Stimulated activated naive CD4-positive, alpha-beta T cell treated with Interleukin-2 at 50 U/mL for 16 hours (primary cell): ENCODE results near the gene ENDOV.
A peak's percentile ranks its signal among the peaks of the same experiment; 100 is the strongest.

Experiments
- DNase-seq: peaks from one replicate; lab custom pipeline; 2025; lab: John Stamatoyannopoulos, UW

The ENDOV gene

DNA sequence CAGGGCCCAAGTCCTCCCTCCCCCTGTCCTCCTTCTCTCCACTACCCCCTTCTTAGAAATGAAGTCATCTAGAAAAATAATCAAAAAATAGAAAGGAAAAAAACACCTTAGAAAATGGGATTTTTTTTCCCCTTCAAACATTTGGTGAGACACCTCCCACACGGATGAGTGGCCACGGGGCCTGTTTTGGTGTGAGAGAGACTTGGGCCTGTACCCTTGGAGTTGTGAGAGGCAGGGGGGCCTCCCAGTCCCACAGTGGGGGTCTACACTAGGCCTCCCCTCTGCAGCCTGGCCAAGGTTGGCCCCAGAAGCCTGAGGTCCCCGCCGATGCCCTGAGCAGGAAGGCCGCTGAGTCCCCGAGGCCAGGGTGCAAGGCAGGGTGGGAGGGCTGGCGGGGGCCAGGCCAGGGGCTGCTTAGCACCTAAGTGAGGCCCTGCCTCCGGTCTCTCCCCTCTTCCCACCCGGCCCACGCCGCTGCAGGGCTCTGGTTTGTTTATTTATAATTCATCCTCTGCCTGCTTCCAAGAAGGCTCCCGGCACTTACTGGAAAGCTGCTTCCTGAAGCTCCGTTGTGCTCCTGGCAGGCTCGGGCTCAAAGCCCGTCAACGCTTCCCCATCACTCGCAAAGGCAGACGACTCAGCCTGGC lies 35.1 kb downstream of the ENDOV start:
- DNase-seq = no peak

DNA sequence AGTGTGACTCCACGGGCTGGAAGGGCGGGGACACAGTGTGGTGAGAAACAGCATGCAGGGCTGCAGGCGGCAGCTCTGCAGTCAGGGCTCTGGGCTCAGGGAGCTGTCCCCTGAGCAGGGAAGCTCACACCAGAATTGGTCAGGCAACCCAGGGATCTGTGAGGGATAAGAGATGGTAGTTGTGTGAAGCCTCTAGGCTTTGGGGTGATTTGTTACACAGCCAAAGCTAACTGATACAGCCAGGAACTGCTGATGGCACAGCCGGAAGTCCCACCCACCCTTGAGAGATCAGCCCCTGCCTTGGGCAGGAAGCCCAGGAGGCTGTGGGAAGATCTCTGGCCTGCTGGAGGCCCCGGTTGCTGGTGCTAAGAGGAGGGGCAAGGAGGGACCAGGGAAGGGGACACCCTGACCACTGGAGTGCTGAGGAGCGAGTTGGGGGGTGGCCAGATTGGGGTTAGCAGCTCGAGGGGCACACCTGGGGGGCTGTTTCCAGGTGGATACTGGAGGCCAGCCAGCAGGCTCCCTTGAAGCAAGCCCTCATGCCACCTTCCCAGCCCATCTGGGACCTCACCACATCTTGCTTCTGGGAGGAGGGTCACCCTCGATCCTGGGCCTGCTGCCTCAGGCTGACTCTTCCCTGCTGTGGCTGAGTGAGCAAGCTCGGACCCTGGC lies 36.3 kb downstream of the ENDOV start:
- DNase-seq = no peak

DNA sequence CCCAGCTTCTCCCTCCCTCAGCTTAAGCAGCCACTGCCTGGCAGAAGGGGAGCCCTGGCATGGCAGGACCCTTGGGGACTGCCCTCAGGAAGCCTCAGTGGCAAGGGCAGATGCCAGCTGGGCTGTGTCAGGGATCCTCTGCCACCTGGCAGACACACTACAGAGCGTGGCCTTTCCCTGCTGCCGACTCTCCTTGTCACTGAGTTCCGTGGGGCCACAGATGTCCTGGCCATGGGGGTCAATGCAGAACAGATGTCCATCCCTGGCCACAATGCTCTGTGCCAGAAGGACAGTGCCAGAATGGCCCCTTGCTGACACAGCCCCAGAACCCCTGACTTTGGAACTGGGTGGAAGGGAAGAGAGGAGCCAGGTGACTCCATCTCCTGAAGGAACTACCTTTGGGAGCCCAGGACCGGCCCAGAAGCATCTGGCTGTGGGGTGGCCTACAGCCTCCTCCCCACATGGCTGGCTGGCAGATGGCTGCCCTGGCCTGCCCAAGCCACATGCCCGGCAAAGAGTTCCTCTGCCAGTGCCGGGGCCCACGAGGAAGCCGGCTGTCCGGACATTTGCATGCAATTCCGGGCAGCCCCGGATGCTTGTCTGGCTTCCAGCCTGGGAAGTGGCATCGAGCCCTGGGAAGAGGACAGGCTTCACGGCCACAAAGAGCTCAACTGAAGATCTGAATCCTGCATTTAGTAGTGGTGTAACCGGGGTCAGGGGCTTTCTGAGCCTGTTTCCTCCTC lies 37.4 kb downstream of the ENDOV start:
- no peak for DNase-seq

DNA sequence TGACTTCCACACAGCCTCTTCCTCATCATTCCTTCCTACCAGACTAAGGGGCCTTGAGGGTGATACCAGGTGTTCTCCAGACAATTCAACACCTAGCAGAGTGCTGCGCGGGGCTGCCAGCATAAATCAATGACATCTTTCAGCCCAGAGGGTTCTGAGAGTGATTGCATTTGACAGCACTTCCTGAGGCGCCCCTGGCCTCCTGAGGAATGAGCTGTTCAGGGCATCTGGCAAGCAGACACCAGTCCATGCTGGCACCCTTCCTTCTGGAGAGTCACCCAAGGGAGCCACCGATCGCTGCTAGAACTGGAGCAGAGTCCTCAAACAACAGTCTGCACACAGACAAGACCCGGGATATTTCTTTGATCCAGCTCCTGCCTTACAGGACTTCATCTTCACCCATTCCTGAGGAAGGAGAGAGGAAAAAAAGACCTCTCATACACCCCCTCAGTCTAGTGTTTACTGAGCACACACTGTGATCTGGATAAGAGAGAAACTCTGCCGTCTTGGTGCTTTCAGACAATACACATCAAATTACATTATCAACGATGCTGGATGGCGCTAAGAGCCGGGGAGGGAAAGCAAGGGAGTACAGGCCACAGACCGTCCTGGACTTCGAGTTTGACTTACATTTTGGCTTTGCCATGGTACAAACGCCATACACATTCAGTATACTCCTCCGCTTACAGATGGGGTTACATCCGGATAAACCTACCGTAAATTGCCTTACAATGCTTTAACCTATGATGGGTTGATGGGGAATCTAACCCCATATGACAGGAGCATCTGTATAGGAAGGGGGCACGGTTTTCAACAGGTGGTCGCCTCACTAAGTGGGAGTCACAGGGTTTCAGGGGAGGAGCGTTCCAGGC lies 38.4 kb downstream of the ENDOV start:
- no peak for DNase-seq

DNA sequence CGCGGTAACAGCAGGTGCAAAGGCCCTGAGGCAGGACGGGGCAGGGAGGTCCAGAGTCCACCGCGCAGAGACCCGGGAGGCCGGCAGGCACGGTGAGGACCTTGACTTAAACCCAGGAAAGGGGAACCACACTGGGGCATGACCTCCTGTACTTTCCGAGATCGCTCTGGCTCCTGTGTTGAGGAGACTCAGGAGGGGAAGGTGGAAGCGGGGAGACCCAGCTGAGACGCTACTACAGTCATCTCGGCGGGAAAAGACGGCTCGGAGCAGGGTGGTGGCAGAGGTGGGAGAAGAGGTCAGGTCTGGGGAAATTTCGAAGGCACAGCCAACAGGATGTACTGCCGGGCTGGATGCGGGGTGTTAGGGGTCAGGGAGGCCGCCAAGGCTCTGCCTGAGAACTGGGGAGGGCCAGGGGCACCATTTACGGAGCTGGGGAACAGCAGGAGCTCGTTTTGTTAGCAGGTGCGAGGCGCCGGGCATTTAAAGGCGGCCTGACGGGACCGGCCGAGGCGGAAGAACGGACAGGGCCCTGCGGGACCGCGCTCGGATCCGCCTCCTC lies 39.1 kb downstream of the ENDOV start:
- no peak for DNase-seq

DNA sequence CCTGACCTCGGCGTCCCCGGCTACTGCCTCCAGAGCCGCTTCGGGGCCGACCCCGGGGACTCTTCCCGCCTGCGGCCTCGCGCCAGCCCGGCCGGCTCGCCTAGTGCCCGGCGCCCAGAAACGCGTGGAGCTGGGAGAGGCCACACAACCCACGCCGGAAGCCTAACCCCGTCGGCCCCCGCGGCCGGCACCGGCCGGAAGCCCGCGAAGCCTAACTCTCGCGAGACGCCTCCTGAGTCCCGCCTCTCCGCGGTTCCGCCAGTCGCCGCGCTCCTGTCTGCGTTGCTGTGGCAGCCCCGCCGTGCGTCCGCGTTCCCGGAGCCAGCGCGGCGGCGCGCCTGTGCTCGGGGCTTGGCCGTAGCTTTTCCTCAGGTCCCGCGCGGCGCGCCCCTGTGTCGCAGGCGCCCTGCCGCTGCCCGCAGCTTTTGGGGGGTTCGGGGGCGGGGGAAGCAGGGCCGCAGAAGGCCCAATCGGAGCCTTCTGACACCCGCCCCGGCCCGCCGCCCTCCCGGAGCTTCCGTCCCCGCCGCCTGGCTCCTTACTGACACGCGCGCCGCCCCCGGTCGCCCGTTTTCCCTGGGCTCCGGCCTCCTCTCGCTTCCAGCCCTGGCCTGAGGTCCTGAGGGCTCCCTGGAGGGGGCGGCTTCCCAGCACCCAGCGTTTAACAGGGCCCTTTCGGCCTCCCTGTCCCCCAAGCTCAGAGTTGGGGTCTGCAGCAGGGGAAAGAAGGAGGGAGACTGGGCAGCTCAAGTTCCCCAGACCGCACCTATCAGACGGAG lies 39.8 kb downstream of the ENDOV start:
- DNase-seq = peak; percentile 93

DNA sequence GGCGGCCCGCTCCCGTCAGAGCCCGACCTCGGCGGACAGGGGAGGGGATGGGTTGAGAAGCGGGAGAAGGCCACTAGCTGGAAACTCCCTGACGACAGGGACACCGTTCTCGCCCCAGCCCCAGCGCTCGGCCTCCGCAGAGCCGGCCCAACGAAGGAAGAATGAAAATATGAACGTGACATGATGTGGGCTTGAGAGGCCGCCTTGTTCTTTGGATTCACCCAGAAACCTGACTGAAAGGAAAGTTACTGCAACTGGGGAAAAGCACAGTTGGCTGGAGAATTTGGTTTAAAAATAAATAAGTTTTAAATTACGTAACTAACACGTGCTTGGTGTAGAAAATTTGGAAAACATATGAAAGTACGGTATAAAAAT lies 40.4 kb downstream of the ENDOV start:
- DNase-seq = no peak

DNA sequence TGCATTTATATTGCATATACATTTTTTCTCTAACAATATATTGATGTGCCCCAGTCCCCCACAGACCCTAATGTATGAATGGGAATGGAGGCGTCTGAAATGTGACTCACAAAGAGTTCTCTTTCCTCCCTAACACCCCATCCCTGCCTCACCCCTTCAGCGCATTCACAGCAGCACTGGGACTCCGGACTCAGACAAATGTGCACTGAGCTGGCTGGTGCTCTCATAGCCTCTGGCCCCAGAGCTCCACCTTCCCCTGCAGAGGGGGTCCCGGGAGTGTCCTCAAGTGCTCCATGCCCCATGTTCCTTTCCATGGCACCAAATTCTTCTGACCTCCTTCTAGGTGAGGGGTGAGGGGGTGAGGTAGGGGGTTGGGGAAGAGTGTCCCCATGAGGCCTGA lies 40.8 kb downstream of the ENDOV start:
- no peak for DNase-seq

DNA sequence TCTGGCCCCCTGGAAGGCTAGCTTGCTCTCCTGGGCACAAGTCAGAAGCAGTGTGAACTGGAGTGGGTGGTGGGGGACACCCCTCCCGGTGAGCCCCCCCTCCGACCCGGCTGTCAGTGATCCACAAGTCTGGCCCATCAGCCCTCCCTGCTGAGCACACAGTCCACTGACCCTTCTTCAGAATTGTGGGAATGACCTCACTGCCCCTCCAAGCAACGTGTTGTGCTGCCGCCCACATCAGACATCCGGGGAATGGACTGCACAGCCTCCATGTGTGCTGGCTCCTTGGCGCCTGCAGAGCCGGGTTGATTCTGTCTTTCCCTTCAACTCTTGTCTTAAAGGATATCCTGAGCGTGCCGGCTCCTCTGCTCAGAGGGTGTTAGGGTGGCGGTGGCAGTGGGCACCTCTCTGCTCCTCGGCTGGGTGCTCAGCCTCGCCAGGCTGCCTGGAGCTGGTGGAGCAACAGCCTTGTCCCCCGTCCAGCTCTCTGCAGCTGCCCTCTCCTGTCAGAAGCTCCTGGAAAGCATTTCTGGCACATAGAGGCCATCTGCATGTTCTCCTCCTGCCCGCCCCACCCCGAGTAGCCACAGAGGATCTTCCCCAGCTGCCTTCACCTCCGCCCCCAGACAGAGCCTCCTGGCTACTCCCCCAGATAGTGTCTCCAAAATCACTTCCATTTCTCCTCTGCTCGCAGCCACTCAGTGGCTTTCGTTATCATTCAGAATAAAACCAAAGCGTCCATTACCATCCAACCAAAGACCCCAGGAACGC lies 41.7 kb downstream of the ENDOV start:
- no peak for DNase-seq

DNA sequence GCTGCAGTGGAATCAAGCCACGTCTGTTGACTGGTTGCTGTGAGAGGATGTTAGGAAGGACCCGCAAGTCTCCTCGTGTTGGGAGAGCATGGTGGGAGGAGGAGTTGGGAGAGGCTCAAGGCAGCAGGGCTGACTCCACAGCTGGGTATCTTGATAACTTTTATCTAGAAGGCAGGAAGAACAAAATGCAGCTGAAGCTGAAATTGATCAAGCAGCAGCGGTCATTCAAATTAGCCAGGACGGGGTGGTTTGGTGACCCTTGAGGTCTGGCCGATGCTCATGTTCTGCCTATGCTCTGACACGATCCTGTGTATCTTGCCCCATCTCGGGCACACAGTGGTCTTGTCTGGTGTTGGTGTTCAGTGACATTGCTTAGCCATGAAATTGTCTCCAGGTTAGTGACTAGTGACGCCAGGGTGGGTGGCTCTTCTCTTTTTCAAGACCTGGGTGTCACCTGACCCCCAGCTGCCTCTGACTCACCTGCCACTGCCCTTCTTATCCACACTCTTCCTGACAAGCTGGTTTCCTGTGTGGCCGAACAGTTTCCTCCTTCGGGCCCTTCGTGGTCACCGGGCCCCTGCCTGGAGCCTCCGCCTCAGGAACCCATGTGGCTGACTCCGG lies 42.4 kb downstream of the ENDOV start:
- DNase-seq = no peak

DNA sequence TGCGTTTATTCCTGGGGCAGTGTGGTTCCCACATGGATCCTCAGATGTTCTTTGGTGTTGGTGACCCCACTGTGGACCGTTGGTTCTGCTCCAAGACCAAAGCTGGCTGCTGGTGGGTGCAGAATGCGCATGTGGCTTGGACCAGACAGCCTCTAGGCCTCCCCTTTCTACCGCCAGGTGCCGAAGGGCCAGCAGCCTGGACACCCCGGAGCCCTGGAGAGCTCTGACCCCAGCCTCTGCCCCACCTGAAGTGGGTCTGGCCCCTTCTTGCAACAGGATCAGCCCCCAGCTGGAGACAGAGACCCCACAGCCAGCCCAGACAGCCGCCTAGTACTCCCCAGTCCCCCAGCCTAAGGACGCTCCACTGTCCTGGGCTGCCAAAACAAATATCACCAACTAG lies 43.0 kb downstream of the ENDOV start:
- no peak for DNase-seq

DNA sequence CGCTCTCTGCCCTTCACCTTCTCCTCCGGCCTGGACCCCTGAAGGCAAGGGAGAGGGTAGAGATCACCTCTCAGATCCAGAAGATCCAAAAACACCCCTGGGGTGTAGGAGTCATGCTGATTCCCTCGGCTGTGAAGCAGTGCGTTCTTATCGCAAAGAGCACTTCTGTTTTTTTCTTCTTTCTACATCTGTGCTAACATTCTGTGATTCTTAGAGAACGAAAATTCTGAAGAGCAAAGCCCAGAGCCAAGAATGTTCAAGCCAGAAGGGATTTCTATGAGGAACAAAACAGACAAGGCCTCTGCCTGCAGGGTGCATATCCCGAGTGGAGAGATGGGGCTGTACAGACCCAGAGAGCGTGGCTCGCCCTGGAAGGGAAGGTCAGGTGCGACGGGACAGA lies 44.3 kb downstream of the ENDOV start:
- no peak for DNase-seq

DNA sequence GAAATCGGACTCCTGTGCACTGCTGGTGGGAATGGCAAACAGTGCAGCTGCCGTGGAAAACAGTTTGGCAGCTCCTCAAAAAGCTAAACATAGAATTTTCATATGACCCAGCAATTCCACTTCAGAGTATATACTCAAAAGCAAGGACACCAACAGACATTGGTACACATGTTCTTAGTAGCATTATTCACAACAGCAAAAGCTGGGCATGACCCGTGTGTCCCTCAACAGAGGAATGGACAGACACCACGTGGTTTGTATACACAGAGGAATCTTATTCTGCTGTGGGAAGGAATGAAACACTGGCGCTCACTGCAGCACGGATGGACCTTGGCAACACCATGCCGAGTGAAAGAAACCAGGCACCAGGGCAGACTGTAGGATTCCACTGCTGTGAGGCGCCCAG lies 45.5 kb downstream of the ENDOV start:
- DNase-seq = no peak

DNA sequence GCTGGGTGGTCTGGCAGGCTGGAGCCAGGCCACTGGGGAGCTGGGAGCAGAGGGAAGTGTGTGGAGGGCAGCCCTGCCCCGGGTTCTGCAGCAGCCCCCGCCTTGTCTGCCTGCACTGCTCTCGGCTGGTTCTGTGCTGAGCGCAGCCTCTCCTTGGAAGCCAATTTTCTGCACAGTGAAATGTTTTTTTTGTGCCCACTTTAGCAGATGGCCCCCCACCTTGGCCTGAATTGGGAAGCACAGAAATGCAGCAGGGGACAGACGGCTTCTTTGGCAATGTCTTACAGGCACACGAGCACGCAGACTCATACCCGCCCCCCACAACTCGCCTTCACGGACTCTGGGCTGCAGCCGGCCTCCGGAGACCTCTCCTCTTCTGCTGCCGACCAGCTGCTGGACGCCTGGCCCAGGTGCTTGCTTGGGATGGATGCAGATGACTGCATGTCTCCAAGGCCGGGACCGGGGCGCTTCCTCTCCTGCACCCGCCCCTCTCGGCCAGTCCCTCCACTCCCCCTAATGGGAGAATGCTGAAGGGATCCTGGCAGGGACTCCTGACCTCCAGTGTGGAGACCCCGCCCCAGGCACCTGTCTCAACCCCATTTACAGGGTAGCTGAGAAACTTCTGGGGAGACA lies 46.7 kb downstream of the ENDOV start:
- DNase-seq = no peak

DNA sequence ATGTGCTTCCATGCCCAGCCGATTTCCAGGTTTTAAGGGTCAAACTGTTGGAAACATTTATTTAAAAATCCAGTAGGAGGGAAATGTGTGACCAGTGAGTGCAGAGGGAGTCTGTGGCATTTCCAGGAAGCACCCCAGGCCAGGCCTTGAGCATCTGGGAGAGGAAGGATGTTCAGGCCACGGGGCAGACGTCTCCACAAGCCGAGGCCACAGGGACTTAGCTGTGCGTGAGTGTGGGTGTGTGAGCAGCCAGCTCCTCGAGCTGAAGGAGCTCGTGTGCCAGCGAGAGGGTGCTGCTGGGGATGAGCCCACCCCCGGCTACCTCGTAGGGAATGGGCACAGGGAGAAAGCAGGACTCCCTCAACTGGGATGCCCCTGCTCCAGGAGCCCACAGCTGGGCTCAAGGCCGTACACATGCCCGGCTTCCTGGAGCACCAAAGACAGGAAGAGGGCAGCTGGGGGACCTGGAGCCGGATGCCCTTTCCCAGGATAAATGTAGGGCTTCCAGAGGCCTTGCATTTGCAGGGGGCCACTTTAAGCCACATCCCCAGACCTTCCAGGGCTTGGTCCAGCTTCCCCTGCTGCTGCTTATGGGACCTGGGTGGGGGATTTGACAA lies 48.9 kb downstream of the ENDOV start:
- no peak for DNase-seq

DNA sequence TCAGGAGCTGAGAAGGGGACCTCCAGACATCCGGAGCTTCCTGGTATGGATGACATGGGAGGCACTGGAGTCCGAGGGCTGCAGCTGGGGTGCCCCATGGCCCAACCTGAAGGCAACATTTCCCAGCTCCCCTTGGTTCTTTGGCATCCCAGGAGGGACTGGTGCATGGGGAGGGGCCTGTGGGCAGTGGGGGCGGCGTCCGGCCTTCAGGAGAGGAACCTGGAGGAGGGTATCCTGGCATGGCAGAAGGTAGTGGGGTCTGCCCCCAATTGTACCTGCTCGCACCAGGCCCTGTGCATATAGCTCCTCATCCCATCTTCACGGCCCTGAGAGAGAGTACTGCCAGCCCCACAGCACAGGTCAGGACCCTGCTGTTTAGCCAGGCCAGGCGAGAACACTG lies 49.5 kb downstream of the ENDOV start:
- DNase-seq = no peak

DNA sequence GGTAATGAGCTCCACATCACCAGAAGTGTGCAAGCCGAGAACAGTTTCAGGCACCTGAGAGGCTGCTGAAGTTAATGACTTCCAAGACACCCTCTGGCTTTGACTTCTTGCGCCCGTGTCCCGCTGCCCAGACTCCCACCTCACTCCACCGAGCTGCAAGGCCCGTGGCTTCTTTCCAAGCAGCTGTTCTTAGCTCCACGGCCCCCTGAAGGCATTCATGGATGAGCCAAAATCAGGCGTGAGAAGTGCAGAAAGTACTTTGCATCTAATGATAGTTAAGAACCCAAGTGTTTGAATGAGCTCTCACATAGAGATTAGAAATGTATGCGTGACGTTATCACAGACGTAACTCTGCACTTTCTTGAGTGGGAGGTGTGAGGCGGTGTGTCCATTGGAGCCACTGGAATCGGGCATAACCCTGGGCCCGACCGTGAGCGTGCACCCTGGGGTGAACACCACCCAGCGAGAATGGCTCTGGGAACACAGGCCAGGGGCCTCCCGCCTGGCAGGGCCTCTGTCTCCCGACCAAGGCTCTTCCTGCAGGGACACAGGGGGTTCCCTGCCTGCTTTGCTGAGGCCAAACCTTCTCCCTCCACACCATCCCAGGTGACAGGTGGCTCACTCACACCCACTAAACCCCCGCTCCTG lies 50.5 kb downstream of the ENDOV start:
- DNase-seq = no peak

DNA sequence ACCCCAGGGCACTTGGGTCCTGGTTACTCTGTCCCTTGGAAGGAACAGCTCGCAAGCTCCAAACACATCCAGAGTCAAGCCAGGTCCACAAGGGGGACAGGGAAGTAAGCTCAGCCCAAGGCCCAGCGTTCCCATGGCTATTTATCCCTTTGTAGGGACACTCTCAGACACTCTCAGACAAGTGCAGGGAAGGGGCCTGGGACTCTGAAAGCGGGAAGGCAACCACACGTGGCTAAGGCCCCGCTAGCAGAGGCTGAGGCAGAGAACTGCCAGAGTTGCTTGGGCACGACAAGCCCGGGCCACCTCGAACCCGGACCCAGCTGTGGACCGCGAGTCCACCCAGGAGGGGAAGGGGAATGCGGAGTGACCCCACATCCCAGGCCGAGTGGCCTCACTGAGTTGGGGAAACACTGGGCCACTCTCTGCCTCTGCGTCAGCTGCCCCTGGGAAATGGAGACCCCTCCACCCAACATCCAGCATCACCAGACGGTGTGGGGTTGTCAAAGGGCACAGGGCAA lies 51.3 kb downstream of the ENDOV start:
- DNase-seq = no peak
